Measurements from ENCODE around the gene MAPKAPK3. TPM values are rescaled to one million over a fixed set of nuclear protein-coding genes. Genes with fewer than 3 reads are reported as not detected.

MAPKAPK3 gene
- total RNA-seq, 4 donors from 2014 or later, result 17.2 to 53.7 (median 18.0) TPM

- no peaks in the 10 kb centered on the region for H3K27me3 ChIP-seq
- DNase-seq (ENCODE audit: low spot score in 2 of 2), result no peak
- no peak overlapping the region for H3K4me3 ChIP-seq
- no peaks in the 10 kb centered on the region for H3K36me3 ChIP-seq
- 69 to 70% methylated on average over 2 of the region's 3 CpGs for WGBS, 2 donors
- H3K4me1 ChIP-seq, result no peaks in the 10 kb centered on the region
- H3K9me3 ChIP-seq, result no peaks in the 10 kb centered on the region
- TF ChIP-seq POLR2A (IDR thresholded peaks at IDR 0.05) (no peak), CTCF (IDR thresholded peaks at IDR 0.05) (no peak)
- no peak overlapping the region for H3K27ac ChIP-seq
Measured at GRCh38 chr3:50655009-50655830, 38.3 kb downstream of the MAPKAPK3 start.

- Histone ChIP-seq H3K36me3 (no peaks in the 10 kb centered on the region), H3K9me3 (no peaks in the 10 kb centered on the region), H3K27ac (no peak overlapping the region), H3K27me3 (no peaks in the 10 kb centered on the region), H3K4me3 (no peak overlapping the region), H3K4me1 (no peaks in the 10 kb centered on the region)
- WGBS, 2 donors, result 55 to 56% methylated on average over 8 of the region's 8 CpGs
- TF ChIP-seq POLR2A (IDR thresholded peaks at IDR 0.05), result no peak
- TF ChIP-seq CTCF (IDR thresholded peaks at IDR 0.05), result no peak
- no peak for TF ChIP-seq EP300 (IDR thresholded peaks at IDR 0.05)
- DNase-seq (ENCODE audit: low spot score in 2 of 2), result no peak
Measured at GRCh38 chr3:50656417-50657195, 39.7 kb downstream of the MAPKAPK3 start.

- Histone ChIP-seq H3K36me3 (no peaks in the 10 kb centered on the region), H3K27ac (no peak overlapping the region), H3K4me1 (no peaks in the 10 kb centered on the region), H3K4me3 (no peak overlapping the region), H3K27me3 (no peaks in the 10 kb centered on the region), H3K9me3 (no peaks in the 10 kb centered on the region)
- 92 to 96% methylated on average over 5 of the region's 5 CpGs for WGBS, 2 donors
- DNase-seq (ENCODE audit: low spot score in 2 of 2), result no peak
- TF ChIP-seq POLR2A (IDR thresholded peaks at IDR 0.05) (no peak), EP300 (IDR thresholded peaks at IDR 0.05) (no peak), CTCF (IDR thresholded peaks at IDR 0.05) (no peak)
Measured at GRCh38 chr3:50657407-50657806, 40.5 kb downstream of the MAPKAPK3 start.

- TF ChIP-seq POLR2A (IDR thresholded peaks at IDR 0.05), result no peak
- H3K4me1 ChIP-seq, result no peaks in the 10 kb centered on the region
- H3K27ac ChIP-seq, result no peak overlapping the region
- no peaks in the 10 kb centered on the region for H3K36me3 ChIP-seq
- no peaks in the 10 kb centered on the region for H3K9me3 ChIP-seq
- 89 to 93% methylated on average over 3 of the region's 3 CpGs for WGBS, 2 donors
- no peaks in the 10 kb centered on the region for H3K27me3 ChIP-seq
- DNase-seq (ENCODE audit: low spot score in 2 of 2), result no peak
- no peak overlapping the region for H3K4me3 ChIP-seq
Measured at GRCh38 chr3:50657816-50658215, 40.9 kb downstream of the MAPKAPK3 start.

GRCh38 chr3:50658416-50658815 is 41.5 kb downstream of the MAPKAPK3 start:
- TF ChIP-seq CTCF (IDR thresholded peaks at IDR 0.05) (no peak), EP300 (IDR thresholded peaks at IDR 0.05) (no peak), POLR2A (IDR thresholded peaks at IDR 0.05) (no peak)
- 85 to 93% methylated on average over 6 of the region's 6 CpGs for WGBS, 2 donors
- Histone ChIP-seq H3K27me3 (no peaks in the 10 kb centered on the region), H3K36me3 (no peaks in the 10 kb centered on the region), H3K27ac (no peak overlapping the region), H3K9me3 (no peaks in the 10 kb centered on the region), H3K4me3 (no peak overlapping the region), H3K4me1 (no peaks in the 10 kb centered on the region)
- DNase-seq (ENCODE audit: low spot score in 2 of 2), result no peak
